IMR-90 (cell line): ENCODE measurements around the gene UGT2B15. TPM values are rescaled to one million over a fixed set of nuclear protein-coding genes. Genes with fewer than 3 reads are reported as not detected.
"Not testable (repeated sequence)": the region's sequence is repeated elsewhere in the genome, so short reads cannot be mapped to it uniquely, and the experiment has no call there.

Source experiments
- ATAC-seq: fragments of 200-7000 bp; cut with Tn5 transposase; 2 replicates; pipeline ENCODE4 v1.9.1; 2020; ENCODE audit warnings: low read depth, mild to moderate bottlenecking, moderate library complexity
- BruUV-seq: library from RNA; stranded (reverse); fragments of 400-500 nt; replicated peaks from 2 replicates; lab custom pipeline; 2021; lab: Mats Ljungman, UMichigan
- CTCF ChIA-PET: fragments of 300-600 bp; formaldehyde crosslinking; extraction: SDS; loops from one replicate; lab custom pipeline; 2021; ENCODE audit warnings: antibody characterized with exemption; lab: Yijun Ruan, JAX
- POLR2A ChIA-PET: fragments of 300-600 bp; sonication (Branson Sonifier 250); formaldehyde crosslinking; loops from one replicate; lab custom pipeline; 2022; ENCODE audit warnings: antibody characterized with exemption; ENCODE audit not compliant: unreplicated experiment; lab: Charles Lee
- DNase-seq: peaks from one replicate; pipeline ENCODE4 v3.0.0; 2013
- H2AFZ ChIP-seq: replicated peaks from 2 replicates; pipeline ENCODE3; 2013; ENCODE audit warnings: low read length, mild to moderate bottlenecking; ENCODE audit not compliant: poor library complexity
- H2AK5ac ChIP-seq: 2 replicates; pipeline ENCODE4 v1.6.1; 2013; ENCODE audit warnings: low read depth, low read length, inconsistent platforms
- H2AK9ac ChIP-seq: replicated peaks from 2 replicates; pipeline ENCODE3; 2013; ENCODE audit warnings: mild to moderate bottlenecking, low read depth, low read length, moderate library complexity; ENCODE audit not compliant: poor library complexity
- H2BK120ac ChIP-seq: 2 replicates; pipeline ENCODE4 v1.6.1; 2013; ENCODE audit warnings: low read depth, low read length, inconsistent platforms
- H2BK15ac ChIP-seq: 3 replicates; pipeline ENCODE4 v1.6.1; 2013; ENCODE audit warnings: low read depth, low read length, inconsistent platforms
- H2BK20ac ChIP-seq: 2 replicates; pipeline ENCODE4 v1.6.1; 2013; ENCODE audit warnings: low read depth, mild to moderate bottlenecking, inconsistent platforms, low read length, moderate library complexity
- H2BK5ac ChIP-seq: 2 replicates; pipeline ENCODE4 v1.6.1; 2013; ENCODE audit warnings: mild to moderate bottlenecking, low read depth, low read length, inconsistent platforms; ENCODE audit not compliant: poor library complexity, severe bottlenecking
- H3K14ac ChIP-seq: replicated peaks from 2 replicates; pipeline ENCODE4 v1.6.1; 2013; ENCODE audit warnings: low read depth, low read length, inconsistent platforms
- H3K18ac ChIP-seq: 2 replicates; pipeline ENCODE4 v1.6.1; 2013; ENCODE audit warnings: low read depth, low read length, control low read depth
- H3K23ac ChIP-seq: 2 replicates; pipeline ENCODE4 v1.6.1; 2013; ENCODE audit warnings: low read depth, low read length, inconsistent platforms
- H3K27ac ChIP-seq: 2 replicates; pipeline ENCODE4 v1.5.1; 2013; ENCODE audit warnings: mild to moderate bottlenecking, control low read depth, low read length; ENCODE audit not compliant: insufficient read depth
- H3K27me3 ChIP-seq: 2 replicates; pipeline ENCODE4 v1.6.1; 2013; ENCODE audit warnings: low read length; ENCODE audit not compliant: control insufficient read depth, insufficient read depth
- H3K36me3 ChIP-seq: 2 replicates; pipeline ENCODE4 v1.6.1; 2013; ENCODE audit warnings: low read length, mixed read lengths; ENCODE audit not compliant: control insufficient read depth, insufficient read depth
- H3K4ac ChIP-seq: 2 replicates; pipeline ENCODE4 v1.6.1; 2013; ENCODE audit warnings: low read depth, low read length, inconsistent platforms
- H3K4me1 ChIP-seq: 2 replicates; pipeline ENCODE4 v1.6.1; 2013; ENCODE audit warnings: low read length, mixed read lengths; ENCODE audit not compliant: control insufficient read depth, insufficient read depth
- H3K4me2 ChIP-seq: 2 replicates; pipeline ENCODE4 v1.6.1; 2013; ENCODE audit warnings: low read depth, mild to moderate bottlenecking, control low read depth, low read length, moderate library complexity
- H3K4me3 ChIP-seq: 2 replicates; pipeline ENCODE4 v1.5.1; 2013; ENCODE audit warnings: low read depth, mild to moderate bottlenecking, control low read depth, low read length, moderate library complexity; ENCODE audit not compliant: insufficient read depth
- H3K56ac ChIP-seq: 2 replicates; pipeline ENCODE4 v1.6.1; 2013; ENCODE audit warnings: low read length, inconsistent platforms; ENCODE audit not compliant: insufficient read depth; ENCODE audit errors: extremely low read depth
- H3K79me1 ChIP-seq, 2 experiments: 2 replicates each; pipeline ENCODE4 v1.6.1; 2013; ENCODE audit warnings: low read length in 2 of 2, inconsistent platforms in 1 of 2, low read depth in 1 of 2
- H3K9ac ChIP-seq: 2 replicates; pipeline ENCODE4 v1.6.1; 2013; ENCODE audit warnings: low read depth, low read length, control low read depth
- H3K9me1 ChIP-seq: 2 replicates; pipeline ENCODE4 v1.6.1; 2013; ENCODE audit warnings: low read length, inconsistent platforms; ENCODE audit not compliant: insufficient read depth
- H3K9me3 ChIP-seq: 2 replicates; pipeline ENCODE4 v1.6.1; 2013; ENCODE audit warnings: low read length; ENCODE audit not compliant: control insufficient read depth, insufficient read depth
- H4K20me1 ChIP-seq: 2 replicates; pipeline ENCODE4 v1.6.1; 2013; ENCODE audit warnings: low read length, inconsistent platforms; ENCODE audit not compliant: insufficient read depth
- H4K5ac ChIP-seq: 2 replicates; pipeline ENCODE4 v1.6.1; 2013; ENCODE audit warnings: mild to moderate bottlenecking, low read depth, low read length, control low read depth
- H4K8ac ChIP-seq, 2 experiments: 2 replicates each; pipeline ENCODE4 v1.6.1; 2013; ENCODE audit warnings: low read depth in 2 of 2, low read length in 2 of 2, control low read depth in 1 of 2, inconsistent platforms in 1 of 2
- H4K91ac ChIP-seq: 2 replicates; pipeline ENCODE4 v1.6.1; 2013; ENCODE audit warnings: low read depth, low read length, inconsistent platforms; ENCODE audit not compliant: insufficient read depth
- WGBS, 2 experiments: methylation state at CpG; one replicate each; pipeline versions ENCODE4 v1.1.5 to v1.1.7; 2013; ENCODE audit warnings: missing lambda C conversion rate in 2 of 2; ENCODE audit not compliant: insufficient read length in 1 of 2; ENCODE audit errors: extremely low coverage in 2 of 2; 5-methylcytosine and 5-hydroxymethylcytosine counted together
- dilution Hi-C: fragments of 300-500 bp; cut with HindIII; formaldehyde crosslinking; loops from one replicate; pipeline ENCODE4 v1.14.3; 2018; ENCODE audit warnings: low sequenced_read_pairs; ENCODE audit not compliant: unreplicated experiment
- in situ Hi-C: fragments of 300-500 bp; cut with MboI; formaldehyde crosslinking; loops from 3 replicates; pipeline ENCODE4 v1.14.3; 2019; ENCODE audit warnings: low sequenced_read_pairs, inconsistent platforms, mixed read lengths
- intact Hi-C: fragments of 100-400 bp; cut with micrococcal nuclease; formaldehyde crosslinking; loops from 2 replicates; pipeline ENCODE4 v1.10.0; 2022
- polyA plus RNA-seq, 3 experiments: library from polyadenylated mRNA; depleted of rRNA; stranded (reverse); fragments of >200 nt; gene quantifications; 2 replicates each; pipeline ENCODE4 v1.2.3, GENCODE V29; 2012; ENCODE audit warnings: low replicate concordance in 1 of 3
- total RNA-seq: library from RNA; depleted of rRNA; stranded (reverse); fragments of >200 nt; gene quantifications from 2 replicates; pipeline ENCODE4 v1.2.3, GENCODE V29; 2012

The UGT2B15 gene
- total and polyA plus RNA-seq, 2 of the 4 experiments (the other 2 are of a cell fraction) = not detected

DNA sequence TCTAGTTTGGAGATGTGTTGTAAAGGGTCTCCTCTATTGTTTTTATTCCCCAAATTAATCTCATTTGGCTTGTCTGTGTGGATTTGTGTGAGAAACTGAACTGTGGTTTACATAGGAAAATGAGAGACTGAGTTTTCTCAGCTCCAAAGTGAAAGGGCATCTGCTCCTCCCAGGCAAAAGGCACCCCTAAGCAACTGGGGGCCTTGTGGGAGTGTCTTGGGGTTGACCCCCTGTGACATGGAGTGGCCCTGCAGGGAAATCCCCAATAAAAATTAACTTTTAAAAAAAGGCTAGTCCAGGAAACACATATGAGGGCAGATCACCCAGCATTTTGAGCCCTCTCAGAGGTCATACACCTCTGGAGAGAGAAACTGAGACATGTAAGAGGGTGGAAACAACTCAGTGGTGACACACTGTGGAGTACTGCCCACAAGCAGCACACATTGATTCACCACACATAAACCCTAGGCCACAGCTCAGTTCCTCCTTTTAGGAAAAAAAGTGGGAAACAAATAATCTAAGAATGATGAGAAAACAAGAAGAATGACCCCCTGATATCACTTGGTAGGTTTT lies 13.3 kb downstream of the UGT2B15 start:
- in situ Hi-C loops, H4K20me1 ChIP-seq, H3K18ac ChIP-seq, H3K56ac ChIP-seq, H2BK5ac ChIP-seq, H4K8ac ChIP-seq, H3K23ac ChIP-seq, H3K9ac ChIP-seq, H3K4ac ChIP-seq, H3K27ac ChIP-seq, dilution Hi-C loops, H3K79me1 ChIP-seq, H3K27me3 ChIP-seq, H3K4me3 ChIP-seq, H3K36me3 ChIP-seq, H2AK9ac ChIP-seq, DNase-seq, H3K9me1 ChIP-seq, H2BK15ac ChIP-seq, H4K5ac ChIP-seq, H3K14ac ChIP-seq, BruUV-seq, H3K4me1 ChIP-seq, H2AK5ac ChIP-seq, H2BK120ac ChIP-seq, CTCF ChIA-PET, POLR2A ChIA-PET, H2AFZ ChIP-seq, H3K9me3 ChIP-seq, H2BK20ac ChIP-seq, H3K4me2 ChIP-seq, ATAC-seq, H4K91ac ChIP-seq, intact Hi-C loops: not testable (repeated sequence)

GRCh38 chr4:68656445-68656973 lies 13.9 kb downstream of the UGT2B15 start:
- H3K4me1 ChIP-seq, H4K20me1 ChIP-seq, H3K56ac ChIP-seq, H2BK20ac ChIP-seq, H3K9me1 ChIP-seq, dilution Hi-C loops, H3K27ac ChIP-seq, H3K14ac ChIP-seq, POLR2A ChIA-PET, BruUV-seq, H3K9ac ChIP-seq, H3K27me3 ChIP-seq, H4K8ac ChIP-seq, H2AK9ac ChIP-seq, H4K91ac ChIP-seq, H3K4ac ChIP-seq, H3K9me3 ChIP-seq, H3K79me1 ChIP-seq, CTCF ChIA-PET, H2BK15ac ChIP-seq, H3K18ac ChIP-seq, H2AK5ac ChIP-seq, H2BK120ac ChIP-seq, H2AFZ ChIP-seq, DNase-seq, H3K36me3 ChIP-seq, H4K5ac ChIP-seq, intact Hi-C loops, H2BK5ac ChIP-seq, ATAC-seq, H3K23ac ChIP-seq, H3K4me3 ChIP-seq, H3K4me2 ChIP-seq, in situ Hi-C loops: not testable (repeated sequence)
- WGBS, 2 experiments = no CpG with 5 or more reads among the region's 2 CpGs
